PC-3 (cell line): ENCODE data around the gene KCNC4. TPM values are rescaled to one million over a fixed set of nuclear protein-coding genes. Genes with fewer than 3 reads are reported as not detected.

Experiments
- ATAC-seq: fragments of 200-7000 bp; cut with Tn5 transposase; 2 replicates; pipeline ENCODE4 v1.9.1; 2020; ENCODE audit warnings: mild to moderate bottlenecking, moderate library complexity
- BruUV-seq: library from RNA; stranded (reverse); fragments of 400-500 nt; replicated peaks from 2 replicates; lab custom pipeline; 2021; lab: Mats Ljungman, UMichigan
- CTCF ChIA-PET: fragments of 300-600 bp; sonication (Branson Sonifier 250); formaldehyde crosslinking; loops from one replicate; lab custom pipeline; 2022; ENCODE audit warnings: antibody characterized with exemption; lab: Charles Lee
- POLR2A ChIA-PET: fragments of 300-600 bp; sonication (Branson Sonifier 250); formaldehyde crosslinking; loops from one replicate; lab custom pipeline; 2022; ENCODE audit warnings: antibody characterized with exemption; ENCODE audit not compliant: unreplicated experiment; lab: Charles Lee
- DNase-seq: peaks from one replicate; pipeline ENCODE4 v3.0.0-alpha.2; 2015
- H2AFZ ChIP-seq: fragments of 300-600 bp; sonication (generic); 2 replicates; pipeline ENCODE4 v1.6.0; 2016; ENCODE audit warnings: antibody characterized with exemption, low read length
- H3F3A ChIP-seq: fragments of 300-600 bp; sonication (generic); one replicate; pipeline ENCODE4 v1.6.0; 2017; ENCODE audit warnings: antibody characterized with exemption, low read length, control low read depth, mild to moderate bottlenecking; ENCODE audit not compliant: unreplicated experiment
- H3K27ac ChIP-seq: fragments of 300-600 bp; sonication (generic); 2 replicates; pipeline ENCODE4 v1.5.1; 2016; ENCODE audit warnings: mild to moderate bottlenecking, low read length
- H3K27me3 ChIP-seq: fragments of 300-600 bp; sonication (generic); 2 replicates; pipeline ENCODE4 v1.6.1; 2016; ENCODE audit warnings: low read length, mixed read lengths
- H3K36me3 ChIP-seq: fragments of 300-600 bp; sonication (generic); 2 replicates; pipeline ENCODE4 v1.6.1; 2016; ENCODE audit warnings: low read depth, mixed run types, low read length, mixed read lengths
- H3K4me1 ChIP-seq: fragments of 300-600 bp; sonication (generic); 2 replicates; pipeline ENCODE4 v1.5.1; 2016; ENCODE audit warnings: low read length; ENCODE audit not compliant: insufficient read depth
- H3K4me2 ChIP-seq: fragments of 300-600 bp; sonication (generic); 2 replicates; pipeline ENCODE4 v1.6.0; 2016; ENCODE audit warnings: low read length
- H3K4me3 ChIP-seq: fragments of 300-600 bp; sonication (generic); 2 replicates; pipeline ENCODE4 v1.5.1; 2016; ENCODE audit warnings: mild to moderate bottlenecking, low read length, mixed read lengths
- H3K79me2 ChIP-seq: fragments of 300-600 bp; sonication (generic); 2 replicates; pipeline ENCODE4 v1.6.1; 2017; ENCODE audit warnings: low read length, mixed read lengths
- H3K9ac ChIP-seq: fragments of 300-600 bp; sonication (generic); 2 replicates; pipeline ENCODE4 v1.6.0; 2016; ENCODE audit warnings: mild to moderate bottlenecking, low read length
- H3K9me2 ChIP-seq: fragments of 300-600 bp; sonication (generic); replicated peaks from 2 replicates; pipeline ENCODE4 v1.6.1; 2016; ENCODE audit warnings: mixed run types, low read length, mixed read lengths
- H3K9me3 ChIP-seq: fragments of 300-600 bp; sonication (generic); 2 replicates; pipeline ENCODE4 v1.6.1; 2016; ENCODE audit warnings: low read length, mixed read lengths
- H4K20me1 ChIP-seq: fragments of 300-600 bp; sonication (generic); 2 replicates; pipeline ENCODE4 v1.6.1; 2016; ENCODE audit warnings: low read length, mixed read lengths
- CTCF ChIP-seq: fragments of 300-600 bp; sonication (generic); conservative IDR thresholded peaks from 2 replicates; pipeline ENCODE4 v1.5.1; 2017; ENCODE audit warnings: antibody characterized with exemption, low read depth, mild to moderate bottlenecking, low read length
- EZH2 ChIP-seq: fragments of 300-600 bp; sonication (generic); IDR thresholded peaks from one replicate; pipeline ENCODE4 v1.6.1; 2017; ENCODE audit warnings: antibody characterized with exemption, mild to moderate bottlenecking, low read length; ENCODE audit not compliant: unreplicated experiment
- EZH2phosphoT487 ChIP-seq: fragments of 300-600 bp; sonication (generic); IDR thresholded peaks from 2 replicates; pipeline ENCODE4 v1.6.1; 2018; ENCODE audit warnings: mild to moderate bottlenecking, antibody characterized with exemption, low read length, borderline replicate concordance
- intact Hi-C: fragments of 100-400 bp; cut with micrococcal nuclease; formaldehyde crosslinking; loops from 2 replicates; pipeline ENCODE4 v1.9.0; 2023
- total RNA-seq: library from RNA; depleted of rRNA; stranded (reverse); fragments of >200 nt; gene quantifications from 2 replicates; pipeline ENCODE4 v1.2.3, GENCODE V29; 2014

KCNC4 gene
- total RNA-seq, 1 experiment from 2014 or later, result 1.6 TPM

- Histone ChIP-seq H3K4me2 (no peak overlapping the region), H3K27me3 (peaks cover 78% of the 10 kb centered on the region), H3K9me3 (no peaks in the 10 kb centered on the region), H3K4me3 (no peak overlapping the region), H3K79me2 (no peaks in the 10 kb centered on the region), H3K9me2 (no peaks in the 10 kb centered on the region), H3K4me1 (no peaks in the 10 kb centered on the region), H3K27ac (no peak overlapping the region), H3K9ac (no peak overlapping the region), H2AFZ (no peak overlapping the region), H3K36me3 (no peaks in the 10 kb centered on the region), H4K20me1 (no peaks in the 10 kb centered on the region), H3F3A (no peaks in the 10 kb centered on the region)
- POLR2A ChIA-PET, result no interaction called here
- CTCF ChIA-PET, result interaction anchor here (0.6 kb wide), 1 partner anchor 78 kb away, joined by 3 read pairs; no protein-coding TSS in a partner anchor
- BruUV-seq, result no TSS peak
- DNase-seq (no peak), ATAC-seq (no peak)
- no peak for TF ChIP-seq EZH2phosphoT487
- intact Hi-C loops, result no loop called here
Observed at GRCh38 chr1:110165761-110166231, 44.3 kb upstream of the KCNC4 start.

GRCh38 chr1:110166861-110167260, 43.3 kb upstream of the KCNC4 start:
- no peak for ATAC-seq
- H4K20me1 ChIP-seq, result no peaks in the 10 kb centered on the region
- no peaks in the 10 kb centered on the region for H3F3A ChIP-seq
- ChIA-PET POLR2A (no interaction called here), CTCF (no interaction called here)
- peaks cover 74% of the 10 kb centered on the region for H3K27me3 ChIP-seq
- no peak for TF ChIP-seq EZH2
- TF ChIP-seq CTCF, result no peak
- no peak for TF ChIP-seq EZH2phosphoT487
- no peak overlapping the region for H2AFZ ChIP-seq
- no peak overlapping the region for H3K27ac ChIP-seq
- H3K4me2 ChIP-seq, result no peak overlapping the region
- no peaks in the 10 kb centered on the region for H3K9me3 ChIP-seq
- H3K9me2 ChIP-seq, result no peaks in the 10 kb centered on the region
- no peaks in the 10 kb centered on the region for H3K36me3 ChIP-seq
- H3K4me1 ChIP-seq, result no peaks in the 10 kb centered on the region
- H3K79me2 ChIP-seq, result no peaks in the 10 kb centered on the region
- H3K9ac ChIP-seq, result no peak overlapping the region
- no TSS peak for BruUV-seq
- intact Hi-C loops, result no loop called here
- no peak overlapping the region for H3K4me3 ChIP-seq
- DNase-seq, result no peak

DNA sequence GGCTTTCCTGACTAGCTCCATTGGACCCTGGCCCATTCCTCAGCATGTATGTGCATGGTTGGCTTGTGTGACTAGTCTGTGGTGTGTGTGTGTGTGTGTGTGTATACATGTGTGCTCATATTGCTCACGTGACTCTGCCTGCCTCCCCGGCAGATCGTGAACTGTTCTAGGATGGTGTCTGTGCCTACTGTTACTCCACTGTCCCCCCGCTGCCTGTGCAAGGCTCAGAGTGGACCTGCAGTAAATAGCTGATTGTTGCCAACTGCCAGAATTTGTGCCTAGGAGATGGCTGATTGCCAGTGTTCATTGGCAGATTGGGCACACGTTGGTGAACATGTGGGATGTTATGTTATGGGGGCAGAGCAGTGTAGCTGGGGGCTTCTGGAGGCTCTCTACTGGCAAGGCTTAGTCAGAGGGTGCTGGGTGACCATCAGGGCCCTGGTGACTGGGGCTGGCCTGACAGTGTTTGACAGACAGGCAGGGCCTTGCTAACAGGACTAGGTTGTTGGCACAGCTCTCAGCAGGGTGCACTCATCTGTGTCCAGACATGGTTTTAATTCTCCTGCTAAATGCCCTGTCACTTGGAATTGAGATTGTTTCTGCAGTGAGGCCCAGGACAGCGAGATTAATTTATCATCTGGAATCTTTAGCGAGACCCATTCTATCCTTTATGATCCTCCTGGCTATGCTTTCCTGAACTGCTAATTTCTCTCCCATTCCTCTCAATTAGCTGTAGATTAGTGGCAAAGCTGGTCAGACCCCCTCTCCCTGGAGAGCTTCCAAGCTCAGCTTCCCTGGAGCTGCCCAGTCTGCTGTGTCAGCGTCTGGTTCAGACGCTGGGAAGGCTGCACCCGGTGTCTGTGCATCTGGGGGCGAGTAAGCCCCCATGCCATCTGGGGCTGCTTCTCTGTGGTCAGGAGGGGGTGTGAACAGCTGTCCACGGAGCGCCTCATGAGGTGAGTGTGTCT, 39.1 kb upstream of the KCNC4 start:
- no peak for DNase-seq
- Histone ChIP-seq H3K4me3 (no peak overlapping the region), H2AFZ (no peak overlapping the region), H3K27ac (no peak overlapping the region), H3K4me1 (no peaks in the 10 kb centered on the region), H3K9ac (no peak overlapping the region), H4K20me1 (no peaks in the 10 kb centered on the region), H3F3A (no peaks in the 10 kb centered on the region), H3K36me3 (no peaks in the 10 kb centered on the region), H3K27me3 (peaks cover 68% of the 10 kb centered on the region), H3K9me3 (no peaks in the 10 kb centered on the region), H3K79me2 (no peaks in the 10 kb centered on the region), H3K9me2 (no peaks in the 10 kb centered on the region), H3K4me2 (no peak overlapping the region)
- BruUV-seq, result no TSS peak
- TF ChIP-seq CTCF (no peak), EZH2phosphoT487 (no peak), EZH2 (no peak)
- no peak for ATAC-seq
- POLR2A ChIA-PET, result no interaction called here
- intact Hi-C loops, result no loop called here
- CTCF ChIA-PET, result no interaction called here
